GM12873 (cell line): Measurements from ENCODE around the gene SUSD3.

ENCODE experiments used
- TF ChIP-seq, protein P1 (sequence below): IDR thresholded peaks from 2 replicates; pipeline ENCODE4 v1.5.1; 2012; ENCODE audit warnings: low read depth, mild to moderate bottlenecking, moderate library complexity, low read length, control low read depth; ENCODE audit not compliant: insufficient read depth; ENCODE audit errors: missing control alignments

Gene SUSD3

DNA sequence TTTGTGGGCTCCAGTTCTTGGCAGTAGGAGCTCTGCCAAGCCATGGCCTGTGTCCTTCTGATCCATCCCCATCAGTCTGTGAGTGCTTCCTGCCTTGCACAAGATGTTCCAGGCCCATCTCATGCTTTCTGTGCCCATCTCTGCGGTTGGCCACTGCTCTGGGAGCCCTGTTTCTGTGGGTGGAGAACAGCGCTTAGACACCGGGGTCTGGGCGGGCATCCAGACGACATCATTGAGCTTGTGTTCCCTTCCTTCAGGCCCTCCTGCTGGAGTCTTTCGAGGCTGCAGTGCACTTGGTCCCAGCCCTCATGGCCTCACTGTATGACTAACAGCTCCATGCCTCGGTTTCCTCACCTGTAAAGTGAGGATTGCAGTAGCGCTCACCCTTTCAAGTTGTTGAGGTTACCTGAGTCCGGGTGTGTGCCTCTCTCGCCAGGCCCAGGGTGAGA lies 22.6 kb downstream of the SUSD3 start:
- TF ChIP-seq, protein P1, sequence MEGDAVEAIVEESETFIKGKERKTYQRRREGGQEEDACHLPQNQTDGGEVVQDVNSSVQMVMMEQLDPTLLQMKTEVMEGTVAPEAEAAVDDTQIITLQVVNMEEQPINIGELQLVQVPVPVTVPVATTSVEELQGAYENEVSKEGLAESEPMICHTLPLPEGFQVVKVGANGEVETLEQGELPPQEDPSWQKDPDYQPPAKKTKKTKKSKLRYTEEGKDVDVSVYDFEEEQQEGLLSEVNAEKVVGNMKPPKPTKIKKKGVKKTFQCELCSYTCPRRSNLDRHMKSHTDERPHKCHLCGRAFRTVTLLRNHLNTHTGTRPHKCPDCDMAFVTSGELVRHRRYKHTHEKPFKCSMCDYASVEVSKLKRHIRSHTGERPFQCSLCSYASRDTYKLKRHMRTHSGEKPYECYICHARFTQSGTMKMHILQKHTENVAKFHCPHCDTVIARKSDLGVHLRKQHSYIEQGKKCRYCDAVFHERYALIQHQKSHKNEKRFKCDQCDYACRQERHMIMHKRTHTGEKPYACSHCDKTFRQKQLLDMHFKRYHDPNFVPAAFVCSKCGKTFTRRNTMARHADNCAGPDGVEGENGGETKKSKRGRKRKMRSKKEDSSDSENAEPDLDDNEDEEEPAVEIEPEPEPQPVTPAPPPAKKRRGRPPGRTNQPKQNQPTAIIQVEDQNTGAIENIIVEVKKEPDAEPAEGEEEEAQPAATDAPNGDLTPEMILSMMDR = no peak

DNA sequence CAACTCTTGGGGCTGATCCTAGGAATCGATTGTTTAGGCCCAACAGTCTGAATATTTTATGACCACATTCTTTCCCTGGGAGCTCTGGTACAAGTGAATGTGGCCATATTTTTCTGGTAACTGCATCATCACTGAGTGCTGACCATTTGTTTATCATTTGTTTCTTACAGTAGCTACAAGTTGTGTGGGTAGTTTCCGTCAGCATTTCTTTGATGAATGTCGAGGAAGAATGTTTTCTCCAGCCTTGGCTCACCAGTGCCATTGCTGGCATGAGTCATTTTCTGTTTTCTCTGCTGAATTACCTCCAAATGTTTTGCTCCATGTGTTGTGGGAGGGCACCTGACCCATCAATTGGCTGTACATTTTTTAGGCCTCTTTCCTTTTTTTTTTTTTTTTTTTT lies 23.4 kb downstream of the SUSD3 start:
- TF ChIP-seq, protein P1 = no peak

DNA sequence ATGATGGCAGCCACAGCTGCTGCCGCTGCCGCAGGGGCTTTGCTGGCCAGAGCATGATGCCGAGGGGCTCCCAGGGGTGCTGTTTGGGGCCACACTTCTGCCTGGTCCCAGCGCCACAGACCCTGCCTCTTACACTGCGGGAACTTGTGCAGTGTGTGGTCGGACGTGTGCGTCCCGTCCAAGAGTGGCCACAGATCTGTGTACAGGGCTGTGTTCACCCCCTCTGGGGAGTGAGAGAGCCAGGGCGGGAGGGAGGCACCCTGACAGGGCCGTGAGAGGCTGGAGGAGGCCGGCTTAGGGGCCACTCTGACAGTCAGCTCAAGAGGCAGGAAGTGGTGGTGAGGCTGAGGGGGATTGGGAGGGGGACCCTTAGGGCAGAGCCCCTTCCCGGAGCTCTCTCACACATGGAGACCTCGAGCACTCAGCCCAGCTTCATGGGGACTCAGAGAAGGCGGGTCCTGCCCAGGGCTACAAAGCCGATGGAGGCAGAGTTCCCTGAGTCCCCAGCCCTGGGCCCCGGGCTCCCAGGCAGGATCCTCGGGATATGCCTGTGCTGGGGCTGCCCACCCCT lies 24.4 kb downstream of the SUSD3 start:
- TF ChIP-seq, protein P1 = no peak

DNA sequence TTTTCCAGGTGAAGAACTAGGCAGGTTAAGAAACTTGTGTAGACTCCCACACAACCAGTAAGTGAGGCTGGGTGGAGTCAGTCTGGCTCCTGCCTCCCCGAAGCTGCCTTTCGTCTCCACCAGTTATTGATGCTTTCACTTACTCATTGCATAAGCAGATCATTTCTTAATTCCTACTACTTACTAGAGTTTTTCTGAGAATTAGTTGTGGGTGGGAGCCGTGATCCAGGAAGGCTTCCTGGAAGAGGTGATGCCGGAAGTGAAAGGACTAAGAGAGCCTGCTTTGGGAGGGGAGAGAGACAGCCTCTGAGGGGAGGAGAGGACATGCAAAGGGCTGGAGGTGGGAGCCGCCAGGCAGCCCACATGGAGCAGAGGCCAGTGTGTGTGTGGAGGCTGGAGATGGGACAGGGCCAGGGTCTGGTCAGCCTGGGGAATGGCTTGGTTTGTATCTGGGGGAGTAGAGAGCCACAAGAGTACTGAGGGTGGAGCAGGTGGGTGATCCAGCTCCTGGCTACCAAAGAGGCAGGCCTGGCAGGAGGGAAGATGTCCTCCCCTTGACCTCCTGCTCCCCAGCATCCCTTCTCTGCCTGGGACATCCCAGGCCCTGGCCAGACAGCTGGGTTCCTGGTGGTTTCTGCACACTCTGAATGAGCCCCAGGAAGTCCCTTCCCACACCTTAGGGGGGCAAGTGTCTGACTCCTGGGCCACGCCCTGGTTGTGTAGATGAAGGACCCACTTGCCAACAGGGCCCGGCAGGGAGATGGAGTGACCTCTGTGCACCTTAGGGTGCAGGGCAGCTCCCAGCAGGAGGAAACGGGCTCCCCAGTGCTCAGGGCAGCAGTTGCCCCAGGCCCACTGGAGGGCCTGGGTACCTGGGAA lies 25.3 kb downstream of the SUSD3 start:
- TF ChIP-seq, protein P1 = no peak

DNA sequence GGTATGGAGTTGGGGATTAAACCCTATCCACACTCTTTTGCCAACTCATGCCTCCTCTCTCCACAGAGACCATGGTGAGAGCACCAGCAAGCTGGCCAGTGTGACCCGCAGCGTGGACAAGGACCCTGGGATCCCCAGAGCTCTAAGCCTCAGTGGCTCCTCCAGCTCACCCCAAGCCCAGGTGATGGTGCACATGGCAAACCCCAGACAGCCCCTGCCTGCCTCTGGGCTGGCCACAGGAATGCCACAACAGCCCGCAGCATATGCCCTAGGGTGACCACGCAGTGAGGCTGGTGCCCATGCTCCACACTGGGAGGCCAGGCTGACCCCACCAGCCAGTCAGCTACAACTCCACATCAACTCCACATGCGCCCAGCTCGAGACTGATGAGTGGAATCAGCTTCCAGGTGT lies 26.0 kb downstream of the SUSD3 start:
- TF ChIP-seq, protein P1 = no peak

DNA sequence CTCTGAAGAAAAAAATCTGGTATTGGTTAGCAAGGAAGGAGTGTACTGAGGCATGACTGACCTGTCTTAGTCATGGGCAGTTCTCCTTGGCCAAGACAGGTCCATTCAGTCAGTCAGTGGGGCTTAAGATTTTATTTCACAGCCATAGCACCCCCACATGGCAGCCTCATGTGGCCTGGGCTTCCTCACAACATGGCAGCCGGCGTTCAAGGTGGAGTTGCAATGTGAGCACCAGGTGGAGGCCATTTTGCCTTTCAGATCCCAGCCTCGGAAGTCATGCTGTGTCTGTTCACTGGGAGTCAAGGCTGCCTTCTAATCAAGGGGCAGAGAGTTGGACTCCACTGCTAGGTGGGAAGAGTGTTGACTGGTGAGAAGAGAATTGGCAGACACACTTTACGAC lies 27.2 kb downstream of the SUSD3 start:
- TF ChIP-seq, protein P1 = no peak

DNA sequence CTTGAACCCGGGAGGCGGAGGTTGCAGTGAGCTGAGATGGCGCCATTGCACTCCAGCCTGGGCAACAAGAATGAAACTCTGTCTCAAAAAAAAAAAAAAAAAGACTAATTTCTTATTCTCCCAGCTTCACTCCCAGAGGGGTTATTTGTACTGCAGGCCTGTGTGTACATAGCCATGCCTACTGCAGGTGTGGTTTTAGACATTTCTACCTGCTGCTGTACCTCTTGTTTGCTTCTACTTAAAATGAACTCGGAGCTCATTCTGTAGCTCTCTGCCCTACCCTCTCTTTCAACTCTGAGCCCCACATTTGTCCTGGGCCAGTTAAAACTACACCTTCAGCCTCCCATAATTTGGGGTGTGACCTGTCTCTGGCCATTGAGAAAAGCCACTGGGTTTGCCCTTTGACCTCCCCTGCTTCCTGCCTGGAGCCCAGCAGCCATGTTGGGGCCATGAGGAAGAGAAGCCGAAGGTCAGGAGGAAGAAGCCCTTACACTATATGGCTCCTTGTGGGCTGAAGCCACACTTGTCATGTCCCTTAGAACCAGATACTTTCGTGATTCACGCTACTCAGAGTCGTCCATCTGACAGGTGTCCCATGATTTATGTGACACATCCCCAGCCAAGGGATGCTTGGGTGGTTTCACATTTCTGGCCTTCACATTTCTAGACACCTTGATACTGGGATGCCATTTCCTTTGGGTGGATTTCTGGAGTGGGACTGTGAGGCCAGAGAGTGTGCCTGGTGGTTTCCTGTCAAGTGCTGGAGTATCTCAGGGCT lies 28.1 kb downstream of the SUSD3 start:
- TF ChIP-seq, protein P1 = no peak
